HG02840 (cell line): ENCODE data around the gene PRSS3.
"Not testable (repeated sequence)": the region's sequence is repeated elsewhere in the genome, so short reads cannot be mapped to it uniquely, and the experiment has no call there.

ENCODE experiments used
- ATAC-seq: cut with Tn5 transposase; IDR thresholded peaks from one replicate; pipeline ENCODE4 v1.9.1; 2021; ENCODE audit warnings: mild to moderate bottlenecking, moderate library complexity, moderate number of reproducible peaks; ENCODE audit not compliant: unreplicated experiment, low FRiP score

The PRSS3 gene

DNA sequence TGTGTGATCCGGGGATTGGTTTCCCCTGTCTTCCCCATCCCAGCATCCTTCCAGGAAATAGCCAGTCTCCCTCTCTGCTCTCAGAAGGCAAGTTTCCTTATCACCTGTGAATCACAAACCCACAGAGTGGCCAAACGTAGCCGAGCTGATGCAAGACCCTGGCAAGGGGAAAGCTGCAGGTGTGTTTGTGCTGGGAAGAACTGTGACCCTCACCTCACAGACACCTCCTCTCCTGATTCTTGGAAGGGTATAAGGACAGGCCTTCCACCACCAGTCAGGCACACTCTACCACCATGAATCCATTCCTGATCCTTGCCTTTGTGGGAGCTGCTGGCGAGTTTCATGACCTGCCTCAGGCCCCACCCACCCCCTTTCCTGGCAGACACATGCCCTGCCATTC is at the start of gene PRSS3:
Gene PRSS3 (plus strand): TSS at position 281 of the 400 bp plus-strand sequence. CDS start 13 bp downstream, at position 294.
- no peak for ATAC-seq

DNA sequence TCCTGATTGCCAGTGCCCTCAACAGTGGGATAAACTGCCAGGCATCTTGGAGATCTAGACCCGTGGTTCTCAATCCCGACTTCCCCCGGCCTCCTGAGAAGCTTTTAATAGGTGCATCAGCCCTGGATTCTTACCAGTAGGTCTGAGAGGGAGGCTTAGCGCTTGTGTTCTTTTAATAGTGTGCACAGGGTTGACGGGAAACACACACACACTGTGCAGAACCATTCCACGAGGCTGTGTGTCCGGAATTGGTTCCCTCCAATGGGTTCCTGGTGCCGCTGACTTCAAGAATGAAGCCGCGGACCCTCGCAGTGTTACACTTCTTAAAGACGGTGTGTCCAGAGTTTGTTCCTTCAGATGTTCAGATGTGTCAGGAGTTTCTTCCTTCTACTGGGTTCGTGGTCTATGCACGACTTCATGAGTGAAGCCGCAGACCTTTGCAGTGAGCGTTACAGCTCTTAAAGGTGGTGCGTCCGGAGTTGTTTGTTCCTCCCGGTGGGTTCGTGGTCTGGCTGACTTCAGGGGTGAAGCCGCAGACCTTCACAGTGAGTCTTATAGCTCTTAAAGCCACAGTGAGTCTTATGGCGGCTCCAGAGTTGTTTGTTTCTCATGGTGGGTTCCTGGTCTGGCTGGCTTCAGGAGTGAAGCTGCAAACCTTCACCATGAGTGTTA is 46.6 kb upstream of the PRSS3 start:
- ATAC-seq: no peak

DNA sequence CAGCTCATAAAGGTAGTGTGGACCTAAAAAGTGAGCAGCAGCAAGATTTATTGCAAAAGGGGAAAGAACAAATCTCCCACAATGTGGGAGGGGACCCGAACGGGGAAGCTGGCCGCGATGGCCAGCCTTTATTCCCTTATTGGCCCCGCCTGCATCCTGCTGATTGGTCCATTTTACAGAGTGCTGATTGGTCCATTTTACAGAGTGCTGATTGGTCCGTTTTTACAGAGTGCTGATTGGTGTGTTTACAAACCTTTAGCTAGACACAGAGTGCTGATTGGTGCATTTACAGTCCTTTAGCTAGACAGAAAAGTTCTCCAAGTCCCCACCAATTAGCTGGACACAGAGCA is 46.1 kb upstream of the PRSS3 start:
- ATAC-seq: not testable (repeated sequence)

DNA sequence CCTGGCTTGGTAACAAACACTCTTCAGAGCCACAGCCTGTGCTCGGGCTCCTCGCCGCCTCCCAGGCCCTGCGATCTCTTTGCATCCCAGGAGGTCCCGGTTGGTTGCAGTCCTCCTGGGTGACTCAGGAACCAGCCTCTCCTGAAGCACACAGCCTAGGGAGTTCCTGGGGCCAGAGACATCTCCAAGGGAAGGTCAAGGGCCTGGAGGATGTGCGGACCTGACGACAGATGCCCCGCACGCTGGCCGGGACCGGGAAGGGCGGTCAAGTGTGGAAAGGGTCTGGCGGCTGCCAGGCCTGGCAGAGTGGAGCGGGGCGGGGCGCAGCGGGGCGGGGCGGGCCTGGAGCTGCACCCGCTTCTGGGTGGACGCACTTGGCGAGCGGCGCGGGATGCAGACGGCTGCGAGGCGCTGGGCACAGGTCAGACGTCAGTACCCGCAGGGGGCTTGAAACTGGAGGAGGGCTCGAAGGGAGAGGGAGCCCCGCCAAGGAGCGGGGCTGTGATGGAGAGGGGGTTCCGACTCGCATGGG is 45.0 kb upstream of the PRSS3 start:
- ATAC-seq: no peak

DNA sequence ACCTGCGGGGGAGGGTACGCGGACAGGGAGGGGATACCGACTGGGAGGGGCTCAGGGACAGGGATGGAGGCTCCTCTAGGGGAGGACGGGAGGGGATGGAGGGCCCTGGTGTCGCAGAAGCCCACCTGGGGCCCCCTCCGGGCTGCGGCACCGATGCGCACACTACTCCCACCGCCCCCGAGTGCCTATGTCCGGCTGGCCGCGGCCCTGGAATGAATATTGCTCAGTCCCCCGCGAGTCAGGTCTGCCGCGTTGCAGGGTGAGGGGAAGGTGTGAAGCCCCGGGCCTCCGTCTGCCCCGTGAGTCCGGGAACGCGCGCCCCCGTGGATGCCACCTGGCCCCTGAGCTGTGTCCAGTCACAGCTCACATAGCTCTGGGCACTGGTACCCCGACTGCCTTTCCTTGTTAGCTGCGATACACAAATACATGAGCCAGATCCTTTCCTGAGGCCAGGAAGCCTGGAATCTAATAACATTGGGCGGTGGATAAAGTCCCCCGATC is 44.5 kb upstream of the PRSS3 start:
- ATAC-seq: no peak

DNA sequence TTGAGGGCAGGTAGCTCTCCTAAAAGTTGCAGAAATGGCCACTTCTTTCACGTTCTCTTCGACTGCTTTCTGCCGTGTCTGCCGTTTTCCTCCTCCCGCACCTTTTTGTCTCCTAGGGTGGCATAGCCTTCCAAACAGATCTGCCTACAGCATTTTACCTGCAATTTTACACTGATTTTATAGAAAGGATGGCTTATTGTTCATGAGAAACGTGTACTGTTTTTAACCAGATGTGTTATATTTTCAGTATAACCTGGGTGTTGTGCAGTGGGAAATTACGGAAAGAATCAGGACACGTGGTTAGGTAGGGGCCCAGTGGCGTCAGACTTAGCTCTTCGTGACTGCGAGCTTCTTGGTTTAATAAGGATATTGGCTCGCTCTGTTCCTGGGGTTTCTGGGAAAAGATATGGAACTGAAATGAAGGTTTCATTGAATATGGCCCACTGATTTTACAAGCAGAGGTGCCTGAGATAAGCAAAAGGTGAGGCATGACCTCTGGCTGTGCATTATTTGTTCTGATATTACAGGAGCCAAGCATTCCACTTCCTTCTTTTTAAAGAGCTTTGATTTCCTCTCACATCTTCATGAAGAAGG is 43.7 kb upstream of the PRSS3 start:
- no peak for ATAC-seq

DNA sequence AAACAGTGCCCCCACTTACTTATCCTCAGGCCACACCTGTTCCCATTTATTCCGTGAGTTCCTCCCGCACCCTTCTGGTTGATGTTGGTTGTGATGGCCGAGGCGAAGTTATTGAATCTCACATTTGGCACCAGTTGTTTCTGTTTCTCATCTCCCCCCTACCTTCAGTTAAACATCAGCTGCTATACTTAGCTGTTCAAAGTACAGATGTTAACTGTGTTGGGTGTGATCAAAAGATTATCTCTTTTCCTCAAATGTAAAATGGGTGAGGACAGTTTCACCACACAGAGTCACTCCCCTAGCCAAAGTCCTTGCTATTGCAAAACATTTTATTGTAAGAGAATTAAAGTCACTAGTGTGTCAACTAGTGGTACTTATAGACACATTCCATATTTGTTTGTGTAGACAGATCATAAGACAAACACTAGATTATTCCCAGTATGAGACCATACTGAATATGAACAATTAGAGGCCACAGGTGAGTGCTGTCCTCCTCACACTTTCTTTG is 43.2 kb upstream of the PRSS3 start:
- no peak for ATAC-seq

DNA sequence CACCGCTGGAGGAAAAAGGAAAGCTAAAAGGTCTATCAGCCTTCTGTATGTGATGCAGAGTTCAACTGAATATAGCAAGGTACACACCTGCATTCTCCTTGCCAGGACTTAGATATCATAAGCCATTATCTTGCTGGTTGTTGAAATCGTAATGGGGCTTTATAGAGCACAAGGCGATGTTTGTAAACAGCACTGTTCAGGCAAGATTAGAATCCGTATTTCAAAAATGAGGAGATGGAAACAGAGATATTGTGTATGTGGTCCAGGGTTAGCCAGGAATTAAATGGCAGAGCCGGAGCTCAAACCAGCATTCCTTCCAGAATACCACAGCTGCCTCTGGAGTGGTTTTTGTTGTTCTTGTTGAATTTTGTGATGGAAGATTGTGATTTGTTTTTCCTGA is 42.6 kb upstream of the PRSS3 start:
- not testable (repeated sequence) for ATAC-seq

DNA sequence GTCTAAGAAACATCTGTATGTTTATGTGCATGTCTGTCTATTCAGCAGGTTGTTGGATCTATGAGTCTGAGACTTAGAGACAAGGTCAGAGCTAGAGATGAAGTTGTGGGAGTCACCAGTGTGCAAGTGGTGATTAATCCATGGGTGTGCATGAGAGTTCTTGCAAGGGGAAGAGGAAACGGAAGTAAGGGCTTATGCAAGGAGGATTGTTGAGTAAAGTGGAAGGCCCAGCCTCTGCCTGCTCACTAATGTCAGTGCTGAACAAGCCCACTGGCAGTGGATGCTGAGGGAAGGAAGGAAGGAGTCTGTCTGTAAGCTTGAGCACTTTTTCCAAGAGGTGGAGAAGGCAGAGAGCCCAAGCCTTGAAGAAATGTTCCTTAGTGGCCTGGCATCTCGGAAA is 35.7 kb upstream of the PRSS3 start:
- ATAC-seq: not testable (repeated sequence)

DNA sequence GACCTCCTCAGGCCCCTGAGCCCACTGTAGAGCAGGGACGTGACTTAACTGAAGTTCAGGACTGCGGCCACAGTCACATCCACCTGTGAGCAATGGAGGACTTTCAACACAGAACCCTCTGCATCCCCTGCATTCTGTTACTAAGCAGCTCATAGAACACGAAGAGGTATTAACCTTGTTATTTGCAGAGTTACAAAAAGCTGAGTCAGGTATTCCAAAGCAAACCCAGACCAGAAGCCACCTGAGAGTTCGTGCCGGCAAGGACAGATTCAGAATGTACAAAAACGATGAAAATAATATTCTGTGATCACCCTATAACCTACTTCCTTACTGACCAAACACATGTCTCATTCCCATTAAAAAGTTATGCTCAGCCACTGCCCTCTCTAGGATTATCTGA is 33.0 kb upstream of the PRSS3 start:
- ATAC-seq: no peak

DNA sequence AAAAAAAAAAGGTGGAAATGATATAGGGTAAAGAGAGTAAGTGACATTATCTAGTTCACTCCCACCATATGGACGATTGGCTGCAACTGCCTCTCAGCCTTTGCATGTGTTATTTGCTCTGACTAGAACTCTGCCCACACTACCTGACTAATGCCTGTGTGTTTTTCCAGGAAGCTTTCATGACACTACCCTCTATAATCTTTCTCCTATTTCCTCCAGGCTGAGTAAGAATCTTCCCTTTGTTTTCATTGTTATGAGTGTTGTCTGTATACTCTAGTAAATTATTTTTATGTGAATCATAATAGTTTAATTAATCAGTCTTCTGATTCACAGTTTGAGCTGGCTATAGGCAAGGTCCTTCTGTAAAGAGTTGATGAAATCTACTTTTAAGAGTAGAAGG is 31.7 kb upstream of the PRSS3 start:
- ATAC-seq: not testable (repeated sequence)

DNA sequence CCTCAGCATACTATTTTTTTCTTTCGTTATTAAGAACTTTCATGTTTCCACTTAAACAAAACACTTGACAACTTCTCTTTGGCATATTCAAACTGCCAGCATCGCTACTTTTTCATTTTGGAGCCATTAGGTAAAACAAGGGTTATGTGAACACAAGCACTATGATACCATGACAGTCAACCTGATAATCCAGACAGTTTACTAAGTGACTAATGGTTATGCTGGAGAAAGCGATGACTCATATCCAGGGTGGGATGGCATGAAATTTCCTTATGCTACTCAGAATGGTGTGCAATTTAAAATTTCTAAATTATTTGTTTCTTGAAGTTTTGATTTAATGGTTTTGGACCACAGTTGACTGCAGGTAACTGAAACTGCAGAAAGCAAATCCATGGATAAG is 29.9 kb upstream of the PRSS3 start:
- no peak for ATAC-seq

DNA sequence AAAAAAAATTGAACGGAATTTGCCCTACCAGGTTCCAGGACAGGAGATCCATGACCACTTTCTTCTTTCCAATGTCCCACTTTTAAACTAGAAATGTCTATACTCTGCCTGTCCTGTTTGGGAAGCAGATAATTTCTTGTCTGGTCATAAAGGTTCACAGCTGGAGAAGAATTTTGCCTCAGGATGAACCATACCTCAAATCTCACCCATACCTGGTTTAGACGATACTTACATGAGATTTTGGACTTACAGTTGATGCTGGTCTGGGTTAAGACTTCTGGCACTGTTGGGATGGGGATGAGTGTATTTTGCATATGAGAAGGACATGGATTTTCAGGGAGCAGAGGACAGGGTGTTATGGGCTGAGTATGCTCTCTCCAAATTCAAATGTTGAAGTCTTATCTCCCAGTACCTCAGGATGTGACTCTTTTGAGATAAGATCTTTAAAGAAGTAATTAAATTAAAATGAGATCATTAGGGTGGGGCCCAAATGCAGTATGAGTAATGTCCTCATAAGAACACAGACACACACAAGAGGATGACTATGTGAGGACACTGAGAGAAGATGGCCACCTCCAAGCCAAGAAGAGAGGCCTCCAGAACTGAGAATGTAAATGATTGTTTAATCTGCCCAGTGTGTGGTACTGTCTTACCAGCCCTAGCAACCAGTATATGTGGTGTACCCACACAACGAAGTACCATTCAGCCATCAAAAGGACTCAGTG is 25.0 kb upstream of the PRSS3 start:
- not testable (repeated sequence) for ATAC-seq

DNA sequence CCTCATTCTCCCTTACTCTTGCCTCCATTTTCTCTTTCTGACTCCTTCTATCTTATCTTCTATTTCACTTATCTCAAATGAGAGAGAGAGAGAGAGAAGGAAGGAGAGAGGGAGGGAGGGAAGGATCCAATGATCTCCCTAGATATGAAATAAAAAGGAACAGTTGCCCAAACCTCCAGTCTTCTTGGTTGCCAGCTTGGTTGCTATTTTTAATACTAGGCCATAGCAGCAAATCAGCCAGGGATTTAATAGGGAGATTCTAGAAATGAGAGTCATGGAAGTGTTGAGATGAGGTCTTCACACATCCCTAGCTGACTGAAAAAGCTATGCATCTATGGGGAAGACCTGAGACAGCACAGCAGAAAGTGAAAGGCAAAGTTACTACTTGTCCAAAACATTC is 22.2 kb upstream of the PRSS3 start:
- not testable (repeated sequence) for ATAC-seq

DNA sequence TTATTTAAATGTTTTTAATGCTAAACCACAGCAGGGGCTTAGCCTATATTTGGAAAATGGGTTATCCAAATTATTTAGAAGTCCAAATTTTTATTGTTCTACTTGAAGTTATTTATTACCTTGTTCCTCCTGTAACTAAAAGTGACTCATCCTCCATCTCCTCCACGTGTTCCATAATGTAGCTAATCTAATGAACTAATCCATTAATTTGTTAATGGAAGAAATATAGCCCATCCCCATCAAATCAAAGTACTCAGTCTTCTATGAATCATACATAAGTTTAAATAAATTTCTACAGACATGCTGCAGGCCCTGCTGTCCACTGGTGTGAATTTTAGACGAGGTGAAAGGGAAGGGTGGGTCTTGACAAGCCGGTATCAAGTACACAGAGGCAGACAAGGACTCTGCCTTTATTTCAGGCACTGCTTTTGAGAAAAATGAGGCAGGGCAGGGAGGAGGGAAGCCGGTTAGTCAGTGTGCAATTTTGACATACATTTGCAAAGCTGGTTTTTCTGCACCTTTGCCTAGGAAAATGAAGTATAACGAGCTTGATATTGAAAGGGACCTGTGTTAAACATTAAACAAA is 21.2 kb upstream of the PRSS3 start:
- ATAC-seq: not testable (repeated sequence)

DNA sequence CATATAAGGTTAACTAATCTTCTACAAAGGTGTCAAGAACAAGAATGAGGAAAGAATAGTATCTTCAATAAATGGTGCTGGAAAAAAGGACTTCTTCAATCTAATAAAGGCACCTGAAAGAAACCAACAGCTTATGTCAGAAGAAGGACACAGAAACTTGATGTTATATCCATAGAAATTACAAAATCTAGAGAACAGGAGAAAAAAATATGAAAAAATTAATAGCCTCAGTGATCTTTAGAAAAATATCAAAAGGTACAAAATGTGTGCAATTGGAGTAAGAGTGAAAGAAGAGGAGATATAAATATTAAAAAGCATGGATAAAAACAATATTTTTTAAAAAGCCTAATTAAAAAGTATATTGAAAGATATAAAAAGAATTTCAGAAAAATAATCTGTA is 18.8 kb upstream of the PRSS3 start:
- ATAC-seq: no peak

DNA sequence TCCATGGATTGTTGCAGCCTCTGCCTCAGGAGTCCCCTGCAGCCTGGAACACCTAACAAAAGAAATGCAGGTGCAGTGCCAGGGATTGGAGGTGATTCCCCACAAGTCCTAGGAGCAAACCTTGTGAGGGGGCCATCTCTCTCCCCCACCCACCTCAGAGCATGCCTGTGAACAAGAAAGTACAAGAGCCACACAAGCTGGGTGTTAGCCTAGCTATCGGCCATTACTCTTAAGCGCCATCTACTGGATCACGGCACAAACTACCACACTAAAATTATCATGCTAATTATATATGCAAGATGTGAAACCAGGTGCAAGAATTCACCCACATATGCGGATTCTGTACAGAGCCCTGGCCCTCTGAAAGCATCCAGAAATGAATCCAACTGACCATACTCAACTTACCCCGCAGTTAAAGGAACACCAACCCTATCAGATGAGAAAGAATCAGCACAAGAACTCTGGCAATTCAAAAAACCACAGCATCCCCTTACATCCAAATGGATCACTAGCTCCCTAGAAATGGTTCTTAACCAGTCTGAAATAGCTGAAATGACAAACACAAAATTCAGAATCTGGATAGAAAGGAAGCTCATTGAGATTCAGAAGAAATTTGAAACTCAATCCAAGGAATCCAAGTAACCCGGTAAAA is 16.5 kb upstream of the PRSS3 start:
- ATAC-seq: peak; percentile 73

DNA sequence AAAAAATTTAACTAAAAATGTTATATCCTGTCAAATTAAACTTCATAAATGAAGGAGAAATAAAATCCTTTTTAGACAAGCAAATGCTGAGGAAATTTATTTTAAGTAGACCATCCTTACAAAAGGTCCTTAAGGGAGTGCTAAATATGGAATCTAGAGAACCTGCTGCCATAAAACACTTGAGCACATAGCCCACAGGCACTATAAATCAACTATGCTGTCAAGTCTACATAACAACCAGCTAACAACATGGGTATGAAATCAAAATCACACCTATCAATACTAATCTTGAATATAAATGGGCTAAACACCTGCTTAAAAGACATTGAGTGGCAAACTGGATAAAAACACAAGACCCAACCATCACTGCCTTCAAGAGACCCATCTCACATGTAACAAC is 15.1 kb upstream of the PRSS3 start:
- no peak for ATAC-seq

DNA sequence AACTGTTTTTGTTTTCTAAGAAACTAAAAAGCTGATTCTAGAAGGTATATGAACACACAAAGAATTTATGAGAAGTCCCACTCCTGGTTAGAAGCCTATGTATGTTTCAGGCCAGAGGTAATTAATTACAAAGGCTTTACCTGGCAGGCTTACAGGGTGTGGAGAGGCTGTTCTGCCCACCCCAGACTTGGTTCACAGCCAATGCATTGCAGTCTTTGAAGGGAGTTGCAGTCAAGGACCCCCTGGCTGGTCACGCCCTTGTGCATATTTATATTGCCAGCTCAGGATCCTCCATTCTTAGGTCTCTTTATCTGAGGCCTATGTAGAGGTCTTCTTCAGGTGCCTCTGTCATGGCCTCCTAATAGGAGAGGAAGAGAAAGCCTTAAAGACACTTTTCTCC is 13.6 kb upstream of the PRSS3 start:
- no peak for ATAC-seq

DNA sequence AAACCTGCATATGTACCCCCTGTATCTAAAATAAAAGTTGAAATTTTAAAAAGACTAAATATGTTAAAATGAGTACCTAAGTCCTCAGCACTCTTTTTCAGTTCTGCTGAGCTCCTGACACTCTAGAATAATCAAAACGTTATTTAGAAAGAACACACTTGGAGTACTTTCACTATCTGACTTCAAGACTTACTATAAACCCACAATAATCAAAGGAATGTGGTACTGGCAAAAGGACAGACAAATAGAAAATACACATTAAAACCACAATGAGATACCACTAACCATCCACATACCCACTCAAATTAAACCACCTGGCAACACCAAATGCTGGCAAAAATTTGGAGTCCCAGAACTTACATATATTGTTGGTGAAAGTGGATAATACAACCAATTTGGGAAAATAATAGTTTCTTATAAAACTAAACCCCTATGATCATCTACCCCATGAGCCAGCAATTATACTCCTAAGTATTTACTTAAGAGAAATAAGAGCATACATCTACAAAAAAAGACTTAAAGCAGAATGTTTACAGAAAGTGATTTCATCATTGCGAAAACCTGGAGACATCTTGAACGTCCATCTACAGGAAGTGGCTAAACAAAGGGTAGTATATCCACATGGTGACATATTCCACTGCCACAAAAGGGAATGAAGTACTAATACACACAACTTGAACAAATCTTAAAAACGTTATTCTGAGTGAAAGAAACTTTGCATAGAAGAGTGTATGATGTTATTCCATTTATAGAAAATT is 12.8 kb upstream of the PRSS3 start:
- ATAC-seq: no peak
